Osteoblast (primary cell): ENCODE data around the gene GSK3B. TPM values are rescaled to one million over a fixed set of nuclear protein-coding genes. Genes with fewer than 3 reads are reported as not detected.
"Not testable (repeated sequence)": the region's sequence is repeated elsewhere in the genome, so short reads cannot be mapped to it uniquely, and the experiment has no call there.

Source experiments
- DNase-seq: peaks from one replicate; pipeline ENCODE4 v3.0.0; 2011; ENCODE audit warnings: low spot score, mixed read lengths; ENCODE audit not compliant: insufficient read length; ENCODE audit errors: missing footprints
- H2AFZ ChIP-seq: 2 replicates; pipeline ENCODE4 v1.6.0; 2011; ENCODE audit warnings: mild to moderate bottlenecking, low read length
- H3K27ac ChIP-seq: 2 replicates; pipeline ENCODE4 v1.5.1; 2011; ENCODE audit warnings: mild to moderate bottlenecking, low read depth, low read length, moderate library complexity
- H3K27me3 ChIP-seq: 2 replicates; pipeline ENCODE4 v1.6.0; 2012; ENCODE audit warnings: mild to moderate bottlenecking, control low read depth, inconsistent platforms, low read length, moderate library complexity; ENCODE audit not compliant: insufficient read depth
- H3K36me3 ChIP-seq: 2 replicates; pipeline ENCODE4 v1.5.1; 2011; ENCODE audit warnings: mild to moderate bottlenecking, low read length, control low read depth, moderate library complexity; ENCODE audit not compliant: insufficient read depth
- H3K4me1 ChIP-seq: 2 replicates; pipeline ENCODE4 v1.5.1; 2011; ENCODE audit warnings: mild to moderate bottlenecking, low read length, control low read depth, moderate library complexity; ENCODE audit not compliant: insufficient read depth
- H3K4me2 ChIP-seq: 2 replicates; pipeline ENCODE4 v1.6.0; 2011; ENCODE audit warnings: mild to moderate bottlenecking, low read length; ENCODE audit not compliant: insufficient read depth
- H3K4me3 ChIP-seq: fragments of 200-600 bp; sonication (generic); 3 replicates; pipeline ENCODE4 v1.5.1; 2012; ENCODE audit warnings: mild to moderate bottlenecking, low read length, inconsistent platforms; ENCODE audit not compliant: insufficient read depth
- H3K79me2 ChIP-seq: 2 replicates; pipeline ENCODE4 v1.6.0; 2012; ENCODE audit warnings: mild to moderate bottlenecking, low read length, control low read depth, inconsistent platforms; ENCODE audit not compliant: insufficient read depth
- H3K9me3 ChIP-seq: 2 replicates; pipeline ENCODE4 v1.5.1; 2011; ENCODE audit warnings: low read depth, low read length, control low read depth
- H4K20me1 ChIP-seq: 2 replicates; pipeline ENCODE4 v1.6.0; 2012; ENCODE audit warnings: mild to moderate bottlenecking, low read length, control low read depth; ENCODE audit not compliant: insufficient read depth
- CTCF ChIP-seq: IDR thresholded peaks from 2 replicates; pipeline ENCODE4 v1.5.1; 2011; ENCODE audit warnings: mild to moderate bottlenecking, low read depth, low read length, moderate library complexity; ENCODE audit errors: extremely low read depth
- total RNA-seq: library from RNA; depleted of rRNA; stranded (reverse); fragments of >200 nt; gene quantifications from 2 replicates; pipeline ENCODE4 v1.2.3, GENCODE V29; 2012

GSK3B gene
- total RNA-seq, 1 donor: 87.9 TPM

DNA sequence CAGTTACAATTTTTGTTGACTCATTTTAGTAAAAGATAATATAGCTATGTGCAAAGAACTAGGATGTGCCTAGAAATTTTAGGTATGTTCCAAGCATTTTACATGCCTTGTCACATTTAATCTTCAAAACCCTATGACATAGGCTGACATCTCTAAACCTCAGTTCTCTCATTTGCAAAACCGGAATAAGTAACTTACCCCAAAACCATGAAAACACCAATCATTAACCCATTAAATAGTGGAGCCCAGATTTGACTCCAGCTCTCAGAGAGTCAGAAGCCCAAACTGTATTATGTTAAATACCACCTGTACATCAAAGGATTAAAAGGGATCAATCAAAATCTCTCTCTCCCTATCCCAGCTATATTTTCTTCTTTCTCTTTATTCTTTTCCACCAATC, 36.6 kb downstream of the GSK3B start:
- H3K27me3 ChIP-seq: no peaks in the 10 kb centered on the region
- no peaks in the 10 kb centered on the region for H3K36me3 ChIP-seq
- no peak for TF ChIP-seq CTCF
- H3K27ac ChIP-seq: no peak overlapping the region
- H3K9me3 ChIP-seq: no peaks in the 10 kb centered on the region
- DNase-seq: no peak
- H3K79me2 ChIP-seq: peaks cover 100% of the 10 kb centered on the region
- no peaks in the 10 kb centered on the region for H3K4me1 ChIP-seq
- H3K4me2 ChIP-seq: no peak overlapping the region
- H4K20me1 ChIP-seq: peaks cover 91% of the 10 kb centered on the region
- no peak overlapping the region for H3K4me3 ChIP-seq
- H2AFZ ChIP-seq: no peak overlapping the region

GRCh38 chr3:120057029-120057428, 37.2 kb downstream of the GSK3B start:
- no peaks in the 10 kb centered on the region for H3K9me3 ChIP-seq
- no peak overlapping the region for H3K27ac ChIP-seq
- no peak overlapping the region for H2AFZ ChIP-seq
- H3K79me2 ChIP-seq: peaks cover 100% of the 10 kb centered on the region
- H3K4me3 ChIP-seq: no peak overlapping the region
- peaks cover 91% of the 10 kb centered on the region for H4K20me1 ChIP-seq
- no peaks in the 10 kb centered on the region for H3K27me3 ChIP-seq
- DNase-seq: no peak
- no peaks in the 10 kb centered on the region for H3K36me3 ChIP-seq
- no peak overlapping the region for H3K4me2 ChIP-seq
- TF ChIP-seq CTCF: no peak
- H3K4me1 ChIP-seq: no peaks in the 10 kb centered on the region

GRCh38 chr3:120053647-120054046, 40.6 kb downstream of the GSK3B start:
- H3K27ac ChIP-seq: not testable (repeated sequence)
- peaks cover 90% of the 10 kb centered on the region for H4K20me1 ChIP-seq

GRCh38 chr3:120052677-120053076, 41.6 kb downstream of the GSK3B start:
- Histone ChIP-seq H4K20me1 (peaks cover 93% of the 10 kb centered on the region), H3K4me2 (no peak overlapping the region), H3K27me3 (no peaks in the 10 kb centered on the region), H3K9me3 (no peaks in the 10 kb centered on the region), H2AFZ (no peak overlapping the region), H3K4me1 (no peaks in the 10 kb centered on the region), H3K4me3 (no peak overlapping the region), H3K79me2 (peaks cover 100% of the 10 kb centered on the region), H3K27ac (no peak overlapping the region), H3K36me3 (no peaks in the 10 kb centered on the region)
- no peak for TF ChIP-seq CTCF
- peak; percentile 19 for DNase-seq

More at GRCh38 chr3:120053647-120054046, 40.6 kb downstream of the GSK3B start:
- not testable (repeated sequence) for H3K4me1 ChIP-seq, DNase-seq, H3K9me3 ChIP-seq, H3K4me2 ChIP-seq, H3K36me3 ChIP-seq, H3K27me3 ChIP-seq, H2AFZ ChIP-seq, H3K4me3 ChIP-seq
- H3K79me2 ChIP-seq: peaks cover 100% of the 10 kb centered on the region
